Measurements from ENCODE around the gene CCDC102A.

The CCDC102A gene

GRCh38 chr16:57536306-57537193 is at the start of gene CCDC102A:
Gene CCDC102A (minus strand): TSS chr16:57536571. CDS start chr16:57529177, 7,394 bp downstream.
- H3K27ac Mint-ChIP-seq = peak within 1 kb of the TSS; percentile 86 to 92 (median 88)

GRCh38 chr16:57585051-57585687 is 48.8 kb upstream of the CCDC102A start:
- no peak for TF ChIP-seq CTCF (IDR thresholded peaks at IDR 0.05; ENCODE audit: unreplicated experiment in 3 of 3)
- peaks cover 5% of the 10 kb centered on the region for H3K27me3 Mint-ChIP-seq (ENCODE audit: low read depth)
- no peaks in the 10 kb centered on the region for H3K36me3 Mint-ChIP-seq (ENCODE audit: low read depth)
- peaks cover 4% of the 10 kb centered on the region for H3K9me3 Mint-ChIP-seq
- H3K27ac Mint-ChIP-seq = no peak overlapping the region
- H3K4me1 Mint-ChIP-seq = no peaks in the 10 kb centered on the region
- no peak overlapping the region for H3K4me3 Mint-ChIP-seq

More at GRCh38 chr16:57536306-57537193, at the start of gene CCDC102A:
- Mint-ChIP-seq H3K27me3 (ENCODE audit: low read depth) (peaks cover 7% of the 10 kb centered on the region), H3K4me1 (peaks cover 39% of the 10 kb centered on the region), H3K36me3 (ENCODE audit: low read depth) (peaks cover under 1% of the 10 kb centered on the region), H3K9me3 (no peaks in the 10 kb centered on the region), H3K4me3 (peak within 1 kb of the TSS; percentile 88 to 93 (median 93))
- no peak for TF ChIP-seq CTCF (IDR thresholded peaks at IDR 0.05; ENCODE audit: unreplicated experiment in 3 of 3)

- Mint-ChIP-seq H3K27ac (peak overlapping the region; percentile 28 to 76 (median 72)), H3K27me3 (ENCODE audit: low read depth) (peaks cover 9% of the 10 kb centered on the region), H3K4me3 (peak overlapping the region in 2 of 3 experiments; percentile 38 to 71), H3K36me3 (ENCODE audit: low read depth) (no peaks in the 10 kb centered on the region), H3K4me1 (peaks cover 30% of the 10 kb centered on the region), H3K9me3 (no peaks in the 10 kb centered on the region)
- no peak for TF ChIP-seq CTCF (IDR thresholded peaks at IDR 0.05; ENCODE audit: unreplicated experiment in 3 of 3)
These were observed 42.9 kb upstream of the CCDC102A start for GRCh38 chr16:57579361-57579665.

DNA sequence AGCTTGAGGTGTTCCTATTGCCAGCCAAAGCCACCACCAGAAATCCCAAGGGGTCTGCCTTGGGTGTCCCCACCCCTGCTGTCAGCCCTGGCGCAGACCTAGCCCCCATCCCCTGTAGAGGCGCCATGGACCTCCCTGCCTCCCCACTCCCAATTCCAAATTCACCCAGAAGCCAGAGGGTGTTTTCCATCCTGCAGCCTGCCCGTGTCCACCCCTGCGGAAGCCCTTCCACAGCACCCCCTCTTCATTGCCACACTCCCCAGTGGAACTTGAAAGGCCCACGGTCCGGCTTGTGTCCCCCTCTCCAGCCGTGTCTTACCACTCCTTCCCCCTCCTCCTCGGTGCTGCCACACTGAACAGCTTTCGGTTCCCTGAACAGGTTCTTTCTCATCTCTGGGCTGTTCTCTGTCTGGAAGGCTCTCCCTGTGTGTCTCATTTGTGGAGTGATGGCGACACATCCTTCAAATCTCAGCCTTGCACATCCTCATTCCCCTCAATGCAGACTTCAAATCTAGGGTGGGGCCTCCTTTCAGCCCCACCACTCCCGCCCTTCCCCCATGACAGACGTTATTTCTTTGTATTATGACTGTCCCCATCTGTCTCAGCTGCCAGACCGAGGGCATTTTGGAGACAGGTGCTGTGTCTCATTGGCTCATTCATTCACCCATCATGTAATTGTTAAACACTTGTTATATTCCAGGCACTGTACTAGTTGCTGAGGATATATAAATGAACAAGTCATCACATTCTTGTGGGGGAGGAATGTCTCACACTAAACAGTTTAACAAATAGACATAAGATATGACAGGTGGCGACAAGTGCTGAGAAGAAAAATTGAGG is 42.4 kb upstream of the CCDC102A start:
- Mint-ChIP-seq H3K4me1 (peaks cover 30% of the 10 kb centered on the region), H3K27ac (peak overlapping the region; percentile 28 to 76 (median 72))
- no peak for TF ChIP-seq CTCF (IDR thresholded peaks at IDR 0.05; ENCODE audit: unreplicated experiment in 3 of 3)

DNA sequence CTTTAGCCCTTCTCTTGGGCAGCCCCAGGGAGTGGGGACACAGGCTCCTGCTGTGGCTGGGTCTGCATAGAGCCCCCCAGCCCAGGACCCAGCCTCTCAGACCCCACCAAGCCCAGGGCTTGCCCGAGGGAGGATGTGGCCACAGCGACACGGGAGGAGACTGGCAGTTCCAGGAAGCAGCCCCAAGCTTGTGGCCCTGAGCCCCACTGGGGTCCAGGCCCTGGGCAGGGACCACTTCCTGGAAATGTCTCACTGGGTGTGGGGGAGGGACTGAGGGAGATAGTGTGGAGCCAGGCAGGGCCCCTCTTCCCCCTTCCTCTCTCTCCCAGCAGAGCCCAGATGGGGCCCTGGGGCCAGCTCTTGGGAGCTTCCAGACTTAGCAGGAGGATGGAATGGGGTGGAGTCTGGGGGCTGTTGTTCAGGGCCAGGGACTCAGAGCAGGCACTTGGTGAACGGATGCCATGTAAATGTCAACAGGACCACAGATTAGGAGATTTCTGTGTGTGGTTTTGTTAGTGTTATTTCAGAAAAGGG is 41.4 kb upstream of the CCDC102A start:
- Mint-ChIP-seq H3K4me3 (peak overlapping the region in 2 of 3 experiments; percentile 51 to 71), H3K9me3 (no peaks in the 10 kb centered on the region), H3K27me3 (ENCODE audit: low read depth) (peaks cover 9% of the 10 kb centered on the region), H3K27ac (peak overlapping the region in 2 of 3 experiments; percentile 28 to 75), H3K36me3 (ENCODE audit: low read depth) (no peaks in the 10 kb centered on the region), H3K4me1 (peaks cover 30% of the 10 kb centered on the region)
- no peak for TF ChIP-seq CTCF (IDR thresholded peaks at IDR 0.05; ENCODE audit: unreplicated experiment in 3 of 3)

More for the DNA sequence above, 42.4 kb upstream of the CCDC102A start:
- H3K36me3 Mint-ChIP-seq (ENCODE audit: low read depth) = no peaks in the 10 kb centered on the region
- peak overlapping the region in 2 of 3 experiments; percentile 38 to 71 for H3K4me3 Mint-ChIP-seq
- H3K9me3 Mint-ChIP-seq = no peaks in the 10 kb centered on the region
- peaks cover 9% of the 10 kb centered on the region for H3K27me3 Mint-ChIP-seq (ENCODE audit: low read depth)

Data from nephron (organoid).